Heart left ventricle (tissue), 13 donors: ENCODE data around the gene CNGB1.

ENCODE experiments used
- CTCF ChIP-seq, 12 donors: fragments of 200-600 bp; sonication (generic) in 4 of 12; IDR thresholded peaks; one replicate each; pipeline versions ENCODE4 v1.5.0 to v1.8.0; 2018 to 2022; ENCODE audit warnings: antibody characterized with exemption in 12 of 12, mild to moderate bottlenecking in 5 of 12
- POLR2A ChIP-seq, 2 donors: fragments of 450-650 bp; IDR thresholded peaks; one replicate each; pipeline ENCODE4 v1.6.1; 2017; ENCODE audit warnings: antibody characterized with exemption in 2 of 2, mild to moderate bottlenecking in 2 of 2, moderate library complexity in 2 of 2
- donor health status: ischemic (EF 13 %, LVEDD 7.1; RV severe dilation, severe dysfunction).
- donor health status: DM: no; HTN: yes; CAD: no.
- donor health status: DM: no; HTN: no; CAD: no.
- donor health status: ischemic (EF 25% LVEDD 6.9; RV normal size, moderate dysfunction).
- donor health status: ischemic (EF 25% LVEDD 5.7; RV mildly dilated, moderate dysfunction).
- donor health status: ischemic (EF 35%, LVEDD 5.7; RV mildly dilated, moderate dysfunction).
- donor health status: nonischemic (EF 11% LVEDD 7.7; RV severe dilation, severe dysfunction).
- donor health status: DM: yes; HTN: yes; CAD: no.
- donor health status: PGD.
- donor health status: ischemic (EF 29% LVEDD 5.4; RV normal size, mild dysfunction).
- donor health status: nonischemic (EF 23%, LVEDD 6.1; RV moderate dilation, normal function).

- no peak for TF ChIP-seq POLR2A (IDR thresholded peaks at IDR 0.05)
- TF ChIP-seq CTCF (IDR thresholded peaks at IDR 0.05) = no peak
These were observed 49.1 kb upstream of the CNGB1 start for GRCh38 chr16:58019866-58020538.
